NCI-H2196 (cell line): ENCODE data around the gene IFNLR1.

Experiments
- DNase-seq: peaks from one replicate; lab custom pipeline; 2025; ENCODE audit not compliant: unreplicated experiment; lab: John Stamatoyannopoulos, UW

IFNLR1 gene

GRCh38 chr1:24108334-24109165, 78.5 kb downstream of the IFNLR1 start:
- DNase-seq, result no peak

GRCh38 chr1:24107462-24108138, 79.5 kb downstream of the IFNLR1 start:
- DNase-seq, result no peak

- no peak for DNase-seq
Observed at GRCh38 chr1:24105368-24106160, 81.5 kb downstream of the IFNLR1 start.

- no peak for DNase-seq
Observed at GRCh38 chr1:24104854-24105253, 82.2 kb downstream of the IFNLR1 start.
